Endothelial cell of umbilical vein (primary cell): ENCODE results near the gene CDK5RAP2. TPM values are rescaled to one million over a fixed set of nuclear protein-coding genes. Genes with fewer than 3 reads are reported as not detected.
"Not testable (repeated sequence)": the region's sequence is repeated elsewhere in the genome, so short reads cannot be mapped to it uniquely, and the experiment has no call there.

Experiments used
- BruUV-seq: library from RNA; stranded (reverse); fragments of 400-500 nt; replicated peaks from 2 replicates; lab custom pipeline; 2021; lab: Mats Ljungman, UMichigan
- CTCF ChIA-PET: fragments of 300-600, 350-600 bp; sonication (Branson Sonifier 250); formaldehyde crosslinking; loops from one replicate; lab custom pipeline; 2021; ENCODE audit warnings: antibody characterized with exemption, inconsistent platforms; lab: Charles Lee
- POLR2A ChIA-PET: fragments of 300-600, 350-600 bp; sonication (Branson Sonifier 250); formaldehyde crosslinking; loops from one replicate; lab custom pipeline; 2021; ENCODE audit warnings: antibody characterized with exemption, inconsistent platforms; lab: Charles Lee
- DNase-seq: peaks from one replicate; pipeline ENCODE4 v3.0.0-alpha.2; 2011; ENCODE audit warnings: low read depth, low spot score
- FAIRE-seq: peaks from 2 replicates; lab custom pipeline; 2011; peaks lifted over from hg19 to GRCh38; lab: Jason Lieb, UNC
- H2AFZ ChIP-seq: 2 replicates; pipeline ENCODE4 v1.6.0; 2012; ENCODE audit warnings: low read depth, low read length, control low read depth, inconsistent platforms
- H3K27ac ChIP-seq: 2 replicates; pipeline ENCODE4 v1.5.1; 2011; ENCODE audit warnings: low read depth, mild to moderate bottlenecking, control low read depth, low read length, moderate library complexity; ENCODE audit not compliant: insufficient read depth
- H3K27me3 ChIP-seq, 2 experiments: 2 replicates each; pipeline versions ENCODE4 v1.6.0 to v1.6.1; 2011; ENCODE audit warnings: low read length in 2 of 2, mixed read lengths in 1 of 2; ENCODE audit not compliant: control insufficient read depth in 2 of 2, insufficient read depth in 2 of 2
- H3K36me3 ChIP-seq, 2 experiments: 2 replicates in 1 of 2; 3 replicates in 1 of 2; pipeline ENCODE4 v1.5.1; 2011; ENCODE audit warnings: low read length in 2 of 2, mild to moderate bottlenecking in 1 of 2, moderate library complexity in 1 of 2; ENCODE audit not compliant: control insufficient read depth in 2 of 2, insufficient read depth in 2 of 2; ENCODE audit errors: extremely low read depth in 1 of 2
- H3K4me1 ChIP-seq: 3 replicates; pipeline ENCODE4 v1.5.1; 2011; ENCODE audit warnings: mild to moderate bottlenecking, low read length; ENCODE audit not compliant: control insufficient read depth, insufficient read depth; ENCODE audit errors: extremely low read depth
- H3K4me2 ChIP-seq: 2 replicates; pipeline ENCODE4 v1.6.1; 2011; ENCODE audit warnings: low read length, control low read depth, mixed read lengths; ENCODE audit not compliant: insufficient read depth
- H3K4me3 ChIP-seq, 3 experiments: fragments of 200-600 bp in 1 of 3; sonication (generic), shearing (Covaris generic) in 1 of 3; replicated peaks in 1 of 3; 2 replicates each; pipeline ENCODE4 v1.5.1; 2011 to 2016; ENCODE audit warnings: control low read depth in 3 of 3, low read length in 3 of 3, mild to moderate bottlenecking in 2 of 3, inconsistent platforms in 1 of 3, low read depth in 1 of 3, moderate library complexity in 1 of 3; ENCODE audit not compliant: insufficient read depth in 1 of 3
- H3K79me2 ChIP-seq: 2 replicates; pipeline ENCODE4 v1.6.0; 2012; ENCODE audit warnings: low read length, inconsistent platforms; ENCODE audit not compliant: control insufficient read depth, insufficient read depth
- H3K9ac ChIP-seq: replicated peaks from 2 replicates; pipeline ENCODE3; 2011; ENCODE audit warnings: low read length, control low read depth; ENCODE audit not compliant: insufficient read depth; ENCODE audit errors: extremely low read depth
- H3K9me1 ChIP-seq: replicated peaks from 3 replicates; pipeline ENCODE4 v1.6.0; 2011; ENCODE audit warnings: mild to moderate bottlenecking, low read length; ENCODE audit not compliant: control insufficient read depth, insufficient read depth; ENCODE audit errors: extremely low read depth
- H3K9me3 ChIP-seq: replicated peaks from 2 replicates; pipeline ENCODE4 v1.5.1; 2012; ENCODE audit warnings: low read length, inconsistent platforms; ENCODE audit not compliant: control insufficient read depth, insufficient read depth
- H4K20me1 ChIP-seq: replicated peaks from 2 replicates; pipeline ENCODE3; 2011; ENCODE audit warnings: mild to moderate bottlenecking, low read length; ENCODE audit not compliant: control insufficient read depth, insufficient read depth; ENCODE audit errors: extremely low read depth
- CTCF ChIP-seq, 2 donors: IDR thresholded peaks; 1 replicate in 1 of 2; 2 replicates in 1 of 2; pipeline ENCODE4 v1.5.1; 2011; ENCODE audit warnings: low read length in 2 of 2, mild to moderate bottlenecking in 2 of 2, moderate library complexity in 2 of 2, control low read depth in 1 of 2, inconsistent platforms in 1 of 2, low read depth in 1 of 2; ENCODE audit not compliant: insufficient read depth in 1 of 2; ENCODE audit errors: extremely low read depth in 1 of 2
- EZH2 ChIP-seq: IDR thresholded peaks from 2 replicates; pipeline ENCODE4 v1.6.1; 2012; ENCODE audit warnings: borderline replicate concordance, low read depth, mild to moderate bottlenecking, moderate library complexity, low read length, inconsistent platforms; ENCODE audit not compliant: severe bottlenecking
- FOS ChIP-seq: IDR thresholded peaks from 2 replicates; pipeline ENCODE4 v1.6.1; 2011; ENCODE audit warnings: mild to moderate bottlenecking, low read length, moderate library complexity, borderline replicate concordance; ENCODE audit not compliant: insufficient read depth
- GATA2 ChIP-seq: IDR thresholded peaks from 2 replicates; pipeline ENCODE4 v1.7.0; 2011; ENCODE audit warnings: low read depth, mild to moderate bottlenecking, moderate library complexity, mixed read lengths, low read length; ENCODE audit not compliant: insufficient read length, insufficient read depth
- JUN ChIP-seq: IDR thresholded peaks from 2 replicates; pipeline ENCODE4 v1.6.1; 2011; ENCODE audit warnings: borderline replicate concordance, low read depth; ENCODE audit not compliant: insufficient read length, insufficient read depth
- MAX ChIP-seq: IDR thresholded peaks from 2 replicates; pipeline ENCODE4 v1.6.1; 2011; ENCODE audit not compliant: insufficient read depth, insufficient read length
- MYC ChIP-seq: IDR thresholded peaks from one replicate; pipeline ENCODE4 v1.6.1; 2011; ENCODE audit warnings: mild to moderate bottlenecking, low read depth, low read length
- POLR2A ChIP-seq: IDR thresholded peaks from 2 replicates; pipeline ENCODE4 v1.6.1; 2012; ENCODE audit warnings: low read depth, mild to moderate bottlenecking, control low read depth, low read length
- POLR2AphosphoS5 ChIP-seq: IDR thresholded peaks from 2 replicates; pipeline ENCODE4 v1.6.1; 2012; ENCODE audit warnings: low read depth, mild to moderate bottlenecking, control low read depth, low read length, moderate library complexity; ENCODE audit not compliant: insufficient read depth
- dilution Hi-C: fragments of 300-500 bp; cut with MboI; formaldehyde crosslinking; loops from one replicate; pipeline ENCODE4 v1.15.0; 2019; ENCODE audit warnings: low sequenced_read_pairs; ENCODE audit not compliant: extremely low pct_ligation_motif_present
- intact Hi-C: fragments of 100-400 bp; cut with micrococcal nuclease; formaldehyde crosslinking; loops from one replicate; pipeline ENCODE4 v1.10.0; 2022
- polyA plus RNA-seq, 4 experiments: library from polyadenylated mRNA; depleted of rRNA in 3 of 4; stranded (reverse) in 3 of 4; unstranded in 1 of 4; fragments of >200 nt; gene quantifications; 2 replicates each; pipeline versions ENCODE4 v1.2.1 to v1.2.3, GENCODE V29; 2011 to 2012; ENCODE audit warnings: missing spikeins in 1 of 4
- total RNA-seq: library from RNA; stranded (reverse); gene quantifications from 2 replicates; pipeline ENCODE4 v1.2.3, GENCODE V29; 2021

The CDK5RAP2 gene
- total and polyA plus RNA-seq, 2 donors (not counting 3 experiments of a cell fraction or from before 2014, with no cell fraction given), result 17.5 to 56.7 TPM

GRCh38 chr9:120463765-120464164 is 116.2 kb downstream of the CDK5RAP2 start:
- H3K79me2 ChIP-seq, result no peaks in the 10 kb centered on the region
- ChIA-PET CTCF (interaction anchor here (1.0 kb wide), 2 partner anchors 13 to 24 kb away, joined by 3 to 4 read pairs; no protein-coding TSS in a partner anchor), POLR2A (no interaction called here)
- H3K27me3 ChIP-seq, result no peaks in the 10 kb centered on the region
- H3K4me2 ChIP-seq, result no peak overlapping the region
- no peaks in the 10 kb centered on the region for H3K9me1 ChIP-seq
- H3K4me1 ChIP-seq, result no peaks in the 10 kb centered on the region
- H4K20me1 ChIP-seq, result no peaks in the 10 kb centered on the region
- intact Hi-C loops, result no loop called here
- FAIRE-seq (no peak), DNase-seq (no peak)
- TF ChIP-seq MYC (no peak), JUN (no peak), POLR2A (no peak), POLR2AphosphoS5 (no peak), MAX (no peak), GATA2 (no peak), CTCF (IDR thresholded peaks at IDR 0.05; ENCODE audit: extremely low read depth in 1 of 2, insufficient read depth in 1 of 2, low read depth in 1 of 2, low read length in 2 of 2) (no peak), EZH2 (no peak), FOS (no peak)
- no peak overlapping the region for H3K4me3 ChIP-seq
- no peaks in the 10 kb centered on the region for H3K36me3 ChIP-seq
- no TSS peak for BruUV-seq
- H3K27ac ChIP-seq, result no peak overlapping the region
- H3K9me3 ChIP-seq, result no peaks in the 10 kb centered on the region
- no peak overlapping the region for H2AFZ ChIP-seq
- H3K9ac ChIP-seq, result no peak overlapping the region
- dilution Hi-C loops, result no loop called here

GRCh38 chr9:120461677-120462076 is 118.3 kb downstream of the CDK5RAP2 start:
- intact Hi-C loops, H3K4me3 ChIP-seq, H3K4me1 ChIP-seq, FAIRE-seq, H4K20me1 ChIP-seq, DNase-seq, dilution Hi-C loops, H3K36me3 ChIP-seq, CTCF ChIA-PET, H3K27me3 ChIP-seq, H2AFZ ChIP-seq, H3K79me2 ChIP-seq, H3K4me2 ChIP-seq, H3K9me3 ChIP-seq, BruUV-seq, H3K9me1 ChIP-seq, POLR2A ChIA-PET, H3K27ac ChIP-seq, H3K9ac ChIP-seq: not testable (repeated sequence)
